HG02884 (cell line): ENCODE measurements around the gene KEL.

Experiments used
- ATAC-seq: cut with Tn5 transposase; IDR thresholded peaks from one replicate; pipeline ENCODE4 v1.9.1; 2021; ENCODE audit warnings: mild to moderate bottlenecking, moderate library complexity; ENCODE audit not compliant: unreplicated experiment

The KEL gene

GRCh38 chr7:142901426-142902259 lies 60.5 kb downstream of the KEL start:
- ATAC-seq, result no peak

DNA sequence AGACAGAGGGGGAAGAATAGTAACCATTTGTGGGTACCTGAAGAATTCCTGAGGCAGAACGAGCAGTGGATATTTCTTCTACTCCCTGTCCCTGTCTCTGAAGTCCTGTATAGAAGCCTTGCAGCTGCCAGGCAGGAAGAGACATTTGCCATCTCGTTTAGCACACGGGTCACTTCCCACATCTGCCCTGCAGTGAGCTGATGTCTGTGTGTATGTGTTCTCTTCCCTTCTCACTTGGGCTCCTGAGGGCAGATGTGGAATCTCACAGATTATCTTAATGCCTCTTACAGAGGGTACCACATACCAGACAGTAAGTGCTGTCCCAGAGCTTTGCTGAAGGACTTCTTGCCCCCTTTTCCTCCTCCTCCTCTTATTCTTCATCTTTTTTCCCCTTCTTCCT lies 62.5 kb downstream of the KEL start:
- ATAC-seq, result no peak

- no peak for ATAC-seq
These were observed 63.6 kb downstream of the KEL start for GRCh38 chr7:142898377-142899170.

DNA sequence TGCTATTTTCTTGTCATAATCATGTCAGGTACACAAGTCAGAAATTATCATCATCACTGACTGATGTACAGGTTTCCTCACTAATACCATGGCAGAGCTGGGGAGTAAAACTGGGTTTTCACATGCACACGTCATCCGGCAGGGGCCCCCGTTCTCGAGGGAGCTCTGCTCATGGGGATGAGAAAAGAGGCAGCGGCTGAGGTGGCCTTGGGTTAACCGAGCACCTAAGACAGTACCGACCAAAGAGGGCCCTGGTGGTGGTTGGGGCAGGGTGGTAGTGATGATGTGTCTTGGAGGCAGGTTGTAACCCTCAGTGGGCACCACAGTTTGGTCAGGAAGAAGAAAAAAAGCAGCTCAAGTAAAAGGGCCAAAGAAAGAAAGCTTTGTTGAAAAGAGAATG lies 64.5 kb downstream of the KEL start:
- no peak for ATAC-seq

DNA sequence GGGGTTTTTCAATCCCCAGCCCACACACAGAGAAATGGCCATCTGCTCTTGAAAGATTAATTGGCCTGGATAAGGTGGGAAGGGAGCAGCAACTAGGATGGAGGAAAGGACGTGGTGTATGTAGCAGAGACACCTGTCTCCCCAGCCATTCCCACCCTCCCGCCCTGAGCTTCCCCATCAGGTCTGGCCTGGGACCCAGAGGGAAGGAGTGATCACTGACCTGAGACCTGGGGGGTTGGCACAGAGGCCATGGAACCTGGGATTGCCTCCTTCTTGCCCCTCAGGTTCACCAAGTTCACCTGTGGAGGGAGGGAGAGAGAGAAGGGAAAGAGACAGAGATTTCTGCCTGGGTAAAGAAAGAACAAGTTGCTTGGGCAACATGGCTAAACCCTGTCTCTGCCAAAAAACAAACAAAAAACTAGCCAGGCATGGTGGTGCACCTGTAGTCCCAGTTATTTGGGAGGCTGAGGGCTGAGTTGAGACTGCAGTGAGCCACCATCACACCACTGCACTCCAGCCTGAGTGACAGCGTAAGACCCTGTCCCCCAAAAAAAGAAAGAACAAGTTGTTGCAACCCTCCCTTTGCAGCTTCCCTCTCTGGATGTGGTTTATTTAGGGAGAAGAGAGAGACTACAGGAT lies 65.3 kb downstream of the KEL start:
- ATAC-seq, result no peak

- no peak for ATAC-seq
These were observed 66.0 kb downstream of the KEL start for GRCh38 chr7:142896151-142896550.

GRCh38 chr7:142894985-142895593 lies 67.1 kb downstream of the KEL start:
- ATAC-seq, result no peak

- ATAC-seq, result no peak
These were observed 67.8 kb downstream of the KEL start for GRCh38 chr7:142894112-142894984.

GRCh38 chr7:142892951-142893350 lies 69.2 kb downstream of the KEL start:
- no peak for ATAC-seq

DNA sequence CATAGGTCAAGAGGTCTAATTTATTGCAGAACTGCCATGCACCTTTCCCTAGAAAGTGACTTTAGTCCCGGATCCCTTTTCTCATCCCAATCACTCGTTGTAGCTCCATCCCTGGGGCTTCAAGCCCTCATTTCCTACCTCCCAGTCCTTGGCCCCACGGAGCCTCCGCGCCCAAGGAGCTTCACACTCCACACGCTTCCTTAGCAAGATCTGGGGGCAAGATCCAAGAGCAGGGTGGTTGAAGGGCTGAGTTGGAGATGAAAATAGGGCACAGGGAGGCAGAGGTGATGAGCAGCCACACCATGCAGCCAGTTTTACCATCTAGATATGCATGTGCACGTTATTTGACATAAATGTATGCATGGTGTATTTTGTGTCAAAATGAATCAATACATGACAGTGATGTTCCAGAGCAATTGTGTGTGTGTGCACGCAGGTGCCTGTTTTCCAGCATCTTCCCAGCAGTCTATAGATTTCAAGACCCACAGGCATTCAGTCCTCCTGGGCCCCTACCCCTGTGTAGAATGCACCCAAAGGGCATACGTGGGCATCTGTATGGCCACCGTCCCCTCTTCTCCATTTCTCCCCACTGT lies 70.6 kb downstream of the KEL start:
- no peak for ATAC-seq
